ENCODE measurements around the gene KCNMA1. TPM values are rescaled to one million over a fixed set of nuclear protein-coding genes. Genes with fewer than 3 reads are reported as not detected.

The KCNMA1 gene
- total RNA-seq, 1 donor from 2014 or later, result 94.3 TPM

DNA sequence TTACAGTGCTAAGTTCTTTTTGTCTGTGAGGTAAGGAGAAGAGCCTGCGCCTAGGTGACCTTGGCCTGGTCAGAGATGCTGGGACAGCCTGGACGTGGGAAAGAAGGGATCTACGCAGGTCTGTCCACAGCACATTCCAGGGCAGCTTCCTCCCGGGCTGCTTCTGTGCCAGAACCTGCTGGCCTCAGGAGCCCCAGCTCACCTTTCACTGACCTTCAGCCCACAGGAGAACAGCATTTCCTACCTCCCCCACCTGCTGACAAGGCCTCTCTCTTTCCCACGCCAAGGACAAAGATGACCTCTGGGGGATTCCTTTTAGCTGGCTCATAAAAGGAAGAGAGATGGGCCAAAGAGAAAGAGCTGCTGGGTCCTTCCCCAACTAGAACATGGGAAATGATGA, 260.6 kb downstream of the KCNMA1 start:
- H3K36me3 ChIP-seq, result no peaks in the 10 kb centered on the region
- H3K27me3 ChIP-seq, result no peaks in the 10 kb centered on the region
- DNase-seq (ENCODE audit: extremely low spot score in 2 of 2), result no peak
- intact Hi-C loops (cut with DNase I), result no loop called here
- no peaks in the 10 kb centered on the region for H3K9me3 ChIP-seq
- H3K4me3 ChIP-seq, result no peak overlapping the region
- H3K27ac ChIP-seq, result no peak overlapping the region
- H3K4me1 ChIP-seq, result no peaks in the 10 kb centered on the region
- TF ChIP-seq POLR2A (IDR thresholded peaks at IDR 0.05) (no peak), POLR2AphosphoS5 (IDR thresholded peaks at IDR 0.05; ENCODE audit: insufficient read depth in 1 of 2, low read depth in 1 of 2) (no peak)
- TF ChIP-seq, protein P1, sequence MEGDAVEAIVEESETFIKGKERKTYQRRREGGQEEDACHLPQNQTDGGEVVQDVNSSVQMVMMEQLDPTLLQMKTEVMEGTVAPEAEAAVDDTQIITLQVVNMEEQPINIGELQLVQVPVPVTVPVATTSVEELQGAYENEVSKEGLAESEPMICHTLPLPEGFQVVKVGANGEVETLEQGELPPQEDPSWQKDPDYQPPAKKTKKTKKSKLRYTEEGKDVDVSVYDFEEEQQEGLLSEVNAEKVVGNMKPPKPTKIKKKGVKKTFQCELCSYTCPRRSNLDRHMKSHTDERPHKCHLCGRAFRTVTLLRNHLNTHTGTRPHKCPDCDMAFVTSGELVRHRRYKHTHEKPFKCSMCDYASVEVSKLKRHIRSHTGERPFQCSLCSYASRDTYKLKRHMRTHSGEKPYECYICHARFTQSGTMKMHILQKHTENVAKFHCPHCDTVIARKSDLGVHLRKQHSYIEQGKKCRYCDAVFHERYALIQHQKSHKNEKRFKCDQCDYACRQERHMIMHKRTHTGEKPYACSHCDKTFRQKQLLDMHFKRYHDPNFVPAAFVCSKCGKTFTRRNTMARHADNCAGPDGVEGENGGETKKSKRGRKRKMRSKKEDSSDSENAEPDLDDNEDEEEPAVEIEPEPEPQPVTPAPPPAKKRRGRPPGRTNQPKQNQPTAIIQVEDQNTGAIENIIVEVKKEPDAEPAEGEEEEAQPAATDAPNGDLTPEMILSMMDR (IDR thresholded peaks at IDR 0.05), result no peak

DNA sequence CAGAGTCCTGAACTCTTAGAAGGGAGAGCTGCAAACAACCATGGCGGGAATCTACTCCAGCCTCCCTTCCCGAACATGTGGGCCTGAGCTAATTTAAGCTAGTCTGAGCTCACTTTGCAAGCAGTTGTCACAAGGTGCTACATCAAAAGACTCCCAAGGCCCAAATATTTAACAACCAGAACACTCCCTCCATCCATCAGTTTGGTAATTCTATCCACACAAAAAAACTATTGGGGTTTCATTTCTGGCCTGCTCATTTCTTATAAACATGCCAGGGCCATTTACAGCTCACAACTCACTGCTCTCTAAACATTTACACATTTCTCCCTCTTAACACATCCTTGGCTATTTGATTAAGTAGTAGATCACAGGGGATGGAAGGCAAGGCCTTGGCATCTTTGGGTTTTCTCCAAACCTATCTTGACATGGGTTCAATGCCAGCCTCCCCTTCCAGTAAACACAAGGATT, 263.4 kb downstream of the KCNMA1 start:
- Histone ChIP-seq H3K4me3 (no peak overlapping the region), H3K9me3 (no peaks in the 10 kb centered on the region), H3K4me1 (no peaks in the 10 kb centered on the region), H3K27me3 (no peaks in the 10 kb centered on the region), H3K36me3 (no peaks in the 10 kb centered on the region), H3K27ac (no peak overlapping the region)
- DNase-seq (ENCODE audit: extremely low spot score in 2 of 2), result no peak
- TF ChIP-seq POLR2AphosphoS5 (IDR thresholded peaks at IDR 0.05; ENCODE audit: insufficient read depth in 1 of 2, low read depth in 1 of 2) (no peak), POLR2A (IDR thresholded peaks at IDR 0.05) (no peak)
- TF ChIP-seq, protein P1 (IDR thresholded peaks at IDR 0.05), result no peak
- intact Hi-C loops (cut with DNase I), result no loop called here

DNA sequence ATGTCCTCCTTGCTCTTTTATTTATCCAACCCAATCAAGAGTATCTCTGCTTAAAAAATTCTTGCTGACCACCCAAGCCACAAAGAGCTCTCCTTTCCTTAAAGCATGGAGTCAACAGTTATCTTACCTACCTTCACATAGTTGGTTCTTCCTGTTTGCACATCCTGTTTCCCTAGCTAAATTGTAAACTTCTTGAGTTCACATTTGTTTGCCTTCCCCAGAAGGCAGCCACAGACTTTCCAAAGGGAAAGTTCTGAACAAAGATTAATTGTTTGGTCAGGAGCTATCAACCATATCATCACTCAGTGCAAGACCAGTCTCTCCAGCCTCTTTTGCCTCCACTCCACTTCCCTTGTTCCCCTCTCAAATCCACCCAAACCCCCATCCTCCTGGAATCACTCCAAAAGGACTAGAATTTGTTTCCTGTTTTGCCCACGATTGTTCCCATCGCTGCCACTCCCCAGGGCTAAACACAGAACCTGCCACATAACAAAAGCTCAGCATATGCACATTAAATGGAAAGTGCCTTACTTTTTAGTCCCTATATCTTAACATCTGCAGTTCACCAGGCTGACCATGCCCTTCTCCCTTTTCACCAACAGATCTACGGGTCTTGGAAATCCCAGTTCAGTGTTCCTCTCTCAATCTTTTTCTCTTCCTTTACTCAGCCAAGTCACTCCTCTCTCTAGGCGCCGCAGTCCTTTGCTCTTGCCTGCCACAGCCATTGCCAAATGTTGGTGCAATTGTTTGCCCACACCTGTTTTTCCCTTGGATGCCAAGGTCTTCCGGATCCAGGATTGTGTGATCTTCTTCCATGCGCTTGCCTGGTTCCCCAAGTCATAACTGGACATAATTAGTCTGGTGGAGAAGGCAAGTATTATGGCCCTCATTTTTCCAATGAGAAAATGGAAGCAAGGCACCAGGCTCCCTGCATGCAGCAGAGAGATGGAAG, 265.5 kb downstream of the KCNMA1 start:
- Histone ChIP-seq H3K27me3 (no peaks in the 10 kb centered on the region), H3K4me3 (no peak overlapping the region), H3K4me1 (no peaks in the 10 kb centered on the region), H3K36me3 (no peaks in the 10 kb centered on the region), H3K9me3 (no peaks in the 10 kb centered on the region), H3K27ac (no peak overlapping the region)
- DNase-seq (ENCODE audit: extremely low spot score in 2 of 2), result no peak
- intact Hi-C loops (cut with DNase I), result no loop called here
- TF ChIP-seq POLR2A (IDR thresholded peaks at IDR 0.05) (no peak), POLR2AphosphoS5 (IDR thresholded peaks at IDR 0.05; ENCODE audit: insufficient read depth in 1 of 2, low read depth in 1 of 2) (no peak)
- TF ChIP-seq, protein P1 (IDR thresholded peaks at IDR 0.05), result no peak

DNA sequence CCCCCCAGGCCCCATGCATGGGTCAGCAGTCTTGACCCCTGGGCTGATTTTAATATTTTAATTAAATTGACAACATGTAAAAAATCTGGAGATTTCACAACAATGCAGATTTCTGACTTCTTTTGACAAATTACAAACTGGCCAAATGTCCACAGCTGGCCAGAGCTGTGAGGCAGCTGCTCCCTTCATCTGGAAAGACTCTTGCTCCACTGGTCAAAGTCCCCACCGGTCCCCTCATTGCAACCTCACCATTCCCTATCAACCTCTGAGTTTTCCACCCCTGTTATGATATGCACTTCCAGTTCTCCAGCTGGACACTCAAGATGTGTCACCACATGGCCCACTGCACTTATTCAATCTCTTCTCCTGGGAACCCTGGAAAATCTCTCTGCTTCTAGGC, 266.2 kb downstream of the KCNMA1 start:
- TF ChIP-seq, protein P1 (IDR thresholded peaks at IDR 0.05), result no peak
- TF ChIP-seq POLR2AphosphoS5 (IDR thresholded peaks at IDR 0.05; ENCODE audit: insufficient read depth in 1 of 2, low read depth in 1 of 2) (no peak), POLR2A (IDR thresholded peaks at IDR 0.05) (no peak)
- Histone ChIP-seq H3K27ac (no peak overlapping the region), H3K4me3 (no peak overlapping the region), H3K4me1 (no peaks in the 10 kb centered on the region), H3K9me3 (no peaks in the 10 kb centered on the region), H3K36me3 (no peaks in the 10 kb centered on the region), H3K27me3 (no peaks in the 10 kb centered on the region)
- intact Hi-C loops (cut with DNase I), result no loop called here
- DNase-seq (ENCODE audit: extremely low spot score in 2 of 2), result no peak

DNA sequence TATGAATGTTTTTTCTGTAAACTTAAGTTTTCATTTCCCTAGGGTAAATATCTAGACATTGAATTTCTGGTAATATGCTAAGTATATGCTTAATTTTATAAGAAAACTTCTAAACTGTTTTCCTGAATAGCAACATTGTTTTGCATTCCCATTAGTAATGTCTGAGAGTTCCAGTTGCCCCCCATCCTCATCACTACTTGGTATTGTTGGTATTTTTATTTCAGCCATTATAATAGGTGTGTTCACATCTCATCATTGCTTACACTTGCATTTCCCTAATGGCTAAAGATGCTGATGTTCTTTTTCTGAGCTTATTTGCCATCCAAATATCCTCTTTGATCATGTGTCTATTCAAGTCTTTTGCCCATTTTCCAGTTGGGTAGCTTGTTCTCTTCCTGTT, 269.6 kb downstream of the KCNMA1 start:
- Histone ChIP-seq H3K36me3 (no peaks in the 10 kb centered on the region), H3K27ac (no peak overlapping the region), H3K4me3 (no peak overlapping the region), H3K4me1 (no peaks in the 10 kb centered on the region), H3K27me3 (no peaks in the 10 kb centered on the region), H3K9me3 (no peaks in the 10 kb centered on the region)
- TF ChIP-seq, protein P1 (IDR thresholded peaks at IDR 0.05), result no peak
- TF ChIP-seq POLR2A (IDR thresholded peaks at IDR 0.05) (no peak), POLR2AphosphoS5 (IDR thresholded peaks at IDR 0.05; ENCODE audit: insufficient read depth in 1 of 2, low read depth in 1 of 2) (no peak)
- intact Hi-C loops (cut with DNase I), result no loop called here
- DNase-seq (ENCODE audit: extremely low spot score in 2 of 2), result no peak

Data from vagina (tissue), 2 donors.